ENCODE data around the gene RTP5.
A peak's percentile ranks its signal among the peaks of the same experiment; 100 is the strongest.

Gene RTP5

DNA sequence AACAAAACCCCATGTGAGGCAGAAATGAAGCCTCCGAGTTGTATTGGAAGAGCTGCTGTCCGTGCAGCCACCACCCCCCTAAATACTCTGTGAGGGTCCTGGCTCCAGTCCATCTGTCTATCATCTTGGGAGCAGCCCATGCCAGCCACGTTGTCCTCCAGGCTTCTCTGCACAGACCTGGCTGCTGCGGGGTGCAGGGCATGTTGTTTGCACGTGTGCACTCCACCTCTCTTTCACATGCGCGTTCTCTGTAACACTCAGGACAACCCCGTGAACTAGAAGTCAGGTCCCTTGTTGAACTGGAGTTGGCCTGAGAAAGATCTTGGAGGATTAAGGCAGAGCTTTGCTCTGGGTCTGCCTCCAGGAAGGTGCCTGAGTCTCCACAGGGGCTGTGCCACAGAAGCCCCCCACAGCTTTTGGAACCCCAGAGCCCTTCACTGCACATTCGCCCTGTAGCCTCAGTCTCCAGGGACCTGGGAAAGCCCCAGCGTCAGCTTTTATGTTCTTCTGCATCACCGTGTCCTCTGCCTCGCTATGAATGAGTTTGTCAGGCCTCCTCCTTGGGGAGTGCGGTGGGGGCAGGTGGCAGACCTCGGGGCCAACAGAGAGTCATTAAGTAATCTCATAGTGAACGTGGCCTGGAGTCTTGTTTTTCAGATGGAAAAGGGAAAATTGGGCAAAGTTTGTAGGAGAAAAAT lies 16.6 kb downstream of the RTP5 start:
- FAIRE-seq: no peak

DNA sequence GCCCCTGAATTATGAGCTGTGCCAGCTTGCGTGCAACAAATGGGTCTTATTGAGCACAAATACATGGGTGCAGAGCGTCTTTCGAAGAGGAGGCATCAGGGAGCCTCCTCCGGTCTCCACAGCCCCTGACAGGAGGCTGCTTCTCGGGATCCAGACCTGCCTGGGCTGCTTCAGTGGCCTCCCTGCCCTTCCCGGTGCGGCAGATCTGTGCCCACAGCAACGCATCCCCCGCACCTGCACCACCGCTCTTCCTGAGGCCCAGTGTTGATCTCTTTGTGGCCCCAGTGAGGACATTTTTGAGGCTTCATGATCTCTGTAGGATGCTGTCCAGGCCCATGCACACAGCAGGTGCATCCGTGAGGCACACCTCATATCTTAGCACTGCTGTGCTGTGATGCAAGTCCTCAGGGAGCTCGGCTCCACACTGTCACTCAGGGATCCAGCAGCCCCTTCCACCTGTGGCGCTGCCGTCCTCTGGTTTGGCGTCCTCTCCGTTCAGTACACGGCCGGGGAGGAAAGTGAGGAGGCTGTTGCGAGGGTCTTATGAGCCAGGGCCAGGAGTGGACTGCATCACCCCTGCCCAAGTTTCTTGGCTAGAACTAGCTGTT lies 17.4 kb downstream of the RTP5 start:
- FAIRE-seq (no peak), DNase-seq (ENCODE audit: insufficient read length, low spot score) (no peak)

More for the DNA sequence above, 16.6 kb downstream of the RTP5 start:
- no peak for DNase-seq (ENCODE audit: insufficient read length, low spot score)

DNA sequence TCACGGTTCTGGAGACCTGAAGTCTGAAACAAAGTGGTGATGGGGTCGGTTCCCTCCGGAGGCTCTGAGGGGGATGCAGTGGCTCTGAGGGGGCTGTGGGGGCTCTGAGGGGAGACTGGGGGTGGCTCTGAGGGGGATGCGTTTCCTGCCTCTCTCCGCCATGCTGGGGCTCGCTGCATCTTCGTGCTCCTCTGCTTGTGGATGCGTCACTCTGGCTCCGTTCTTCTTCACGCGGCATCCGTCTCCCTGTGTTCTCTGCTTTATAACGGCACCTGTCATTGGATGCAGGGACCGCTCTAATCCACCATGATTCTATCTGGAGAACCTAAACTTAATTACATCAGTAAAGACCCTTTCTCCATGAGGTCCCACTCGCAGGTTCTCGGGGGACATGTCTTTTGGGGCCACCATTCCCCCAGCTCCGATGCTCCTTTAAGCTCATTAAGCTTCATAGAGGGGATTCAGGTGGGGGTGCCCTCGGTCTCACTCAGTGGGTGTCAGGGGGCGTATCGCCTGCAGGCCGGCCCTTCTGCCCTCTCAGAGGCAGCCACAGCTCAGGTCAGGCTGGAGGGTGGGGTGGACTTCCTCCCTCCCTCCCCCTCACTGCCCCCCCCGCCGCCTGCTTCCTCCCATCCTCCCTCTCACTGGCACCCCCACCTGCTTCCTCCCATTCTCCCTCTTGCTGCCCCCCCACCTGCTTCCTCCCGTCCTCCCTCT lies 18.4 kb downstream of the RTP5 start:
- DNase-seq (ENCODE audit: insufficient read length, low spot score): no peak
- FAIRE-seq: no peak

DNA sequence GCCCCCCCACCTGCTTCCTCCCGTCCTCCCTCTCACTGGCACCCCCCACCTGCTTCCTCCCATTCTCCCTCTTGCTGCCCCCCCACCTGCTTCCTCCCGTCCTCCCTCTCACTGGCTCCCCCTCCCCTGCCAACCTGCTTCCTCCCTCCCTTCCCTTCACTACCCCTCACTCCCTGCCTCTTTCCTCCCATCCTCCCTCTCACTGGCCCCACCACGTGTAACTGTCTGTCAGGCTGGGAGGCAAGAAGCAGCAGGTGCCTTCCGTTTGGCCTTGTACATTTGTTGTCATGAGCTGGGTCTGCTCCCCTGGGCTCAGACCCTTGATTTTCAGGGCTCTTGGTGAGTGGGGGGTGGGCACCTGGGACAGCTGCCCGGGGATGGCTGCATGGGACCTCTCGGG lies 19.1 kb downstream of the RTP5 start:
- DNase-seq (ENCODE audit: insufficient read length, low spot score) (no peak), FAIRE-seq (no peak)

DNA sequence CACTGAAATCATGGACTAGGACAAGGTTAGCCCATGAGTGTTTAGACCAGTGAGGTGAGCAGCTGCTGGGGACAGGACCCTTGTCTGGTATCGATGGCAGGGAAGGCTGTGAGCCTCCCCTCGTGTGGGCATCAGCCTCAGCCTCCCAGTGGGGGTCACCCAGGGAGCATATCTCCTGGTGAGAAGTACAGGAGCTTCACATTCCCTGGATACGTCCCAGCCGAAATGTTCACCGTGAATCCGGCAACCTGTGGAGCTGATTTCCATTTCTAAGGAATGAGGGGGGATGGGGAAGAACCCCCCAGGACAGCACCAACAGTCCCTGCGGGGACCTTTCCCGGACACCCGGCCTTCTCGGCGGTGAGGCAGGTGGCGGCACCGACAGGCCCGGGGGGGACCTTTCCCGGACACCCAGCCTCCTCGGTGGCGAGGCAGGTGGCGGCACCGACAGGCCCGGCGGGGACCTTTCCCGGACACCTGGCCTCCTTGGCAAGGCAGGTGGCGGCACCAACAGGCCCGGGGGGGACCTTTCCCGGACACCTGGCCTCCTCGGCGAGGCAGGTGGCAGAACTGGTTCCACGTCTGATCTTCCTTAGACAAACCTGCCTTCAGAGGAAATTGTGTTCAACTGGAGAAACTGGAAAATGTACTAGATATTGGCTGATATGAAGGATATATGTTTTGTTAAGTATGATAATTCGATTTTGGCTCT lies 21.2 kb downstream of the RTP5 start:
- no peak for DNase-seq (ENCODE audit: insufficient read length, low spot score)
- FAIRE-seq: no peak

DNA sequence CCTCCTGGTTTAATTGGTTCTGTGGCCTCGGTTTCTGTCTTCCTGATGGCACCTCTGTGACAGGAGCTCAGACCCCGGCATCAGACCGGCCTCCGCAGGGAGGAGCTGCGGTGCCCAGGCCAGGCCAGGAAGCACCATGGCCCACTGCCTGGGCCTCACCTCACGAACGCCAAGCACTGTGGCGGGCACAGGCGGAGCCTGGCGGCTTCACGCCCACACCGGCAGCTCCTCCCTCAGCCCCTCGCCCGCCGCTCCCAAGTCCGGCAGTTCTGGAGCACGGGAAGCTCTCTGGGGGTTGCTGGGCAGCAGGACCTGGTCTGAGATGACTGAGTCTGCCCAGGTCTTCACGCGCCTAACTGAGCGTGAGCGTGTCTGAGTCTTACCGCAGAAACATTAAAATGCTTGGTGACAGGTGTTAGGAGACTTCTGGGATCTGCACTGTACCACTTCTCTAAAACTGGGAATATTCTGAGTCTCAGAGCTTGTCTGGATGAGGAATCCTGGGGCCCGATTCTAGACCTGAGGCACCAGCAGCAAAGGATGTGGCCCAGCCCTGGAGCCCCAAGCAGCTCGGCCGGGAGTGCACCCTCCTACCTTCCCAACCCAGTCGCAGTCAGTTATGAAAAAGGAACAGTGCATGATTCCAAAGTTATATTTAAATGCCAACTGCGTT lies 21.9 kb downstream of the RTP5 start:
- FAIRE-seq: no peak
- DNase-seq (ENCODE audit: insufficient read length, low spot score): no peak

DNA sequence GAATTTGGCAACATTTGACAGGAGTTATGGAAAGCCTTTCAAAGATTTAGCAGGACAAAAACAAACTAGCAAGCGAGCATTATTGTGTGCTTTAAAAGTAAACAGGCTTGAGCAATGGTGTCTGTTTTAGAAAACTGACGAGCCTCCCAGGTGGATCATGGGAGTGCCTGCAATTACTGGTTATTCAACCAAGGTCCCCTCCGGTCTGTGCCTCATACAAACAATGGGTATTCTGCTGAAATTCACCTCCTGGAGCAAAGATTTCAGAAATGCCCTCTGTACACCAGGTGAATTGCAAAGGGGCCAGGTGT lies 22.4 kb downstream of the RTP5 start:
- no peak for DNase-seq (ENCODE audit: insufficient read length, low spot score)
- no peak for FAIRE-seq

DNA sequence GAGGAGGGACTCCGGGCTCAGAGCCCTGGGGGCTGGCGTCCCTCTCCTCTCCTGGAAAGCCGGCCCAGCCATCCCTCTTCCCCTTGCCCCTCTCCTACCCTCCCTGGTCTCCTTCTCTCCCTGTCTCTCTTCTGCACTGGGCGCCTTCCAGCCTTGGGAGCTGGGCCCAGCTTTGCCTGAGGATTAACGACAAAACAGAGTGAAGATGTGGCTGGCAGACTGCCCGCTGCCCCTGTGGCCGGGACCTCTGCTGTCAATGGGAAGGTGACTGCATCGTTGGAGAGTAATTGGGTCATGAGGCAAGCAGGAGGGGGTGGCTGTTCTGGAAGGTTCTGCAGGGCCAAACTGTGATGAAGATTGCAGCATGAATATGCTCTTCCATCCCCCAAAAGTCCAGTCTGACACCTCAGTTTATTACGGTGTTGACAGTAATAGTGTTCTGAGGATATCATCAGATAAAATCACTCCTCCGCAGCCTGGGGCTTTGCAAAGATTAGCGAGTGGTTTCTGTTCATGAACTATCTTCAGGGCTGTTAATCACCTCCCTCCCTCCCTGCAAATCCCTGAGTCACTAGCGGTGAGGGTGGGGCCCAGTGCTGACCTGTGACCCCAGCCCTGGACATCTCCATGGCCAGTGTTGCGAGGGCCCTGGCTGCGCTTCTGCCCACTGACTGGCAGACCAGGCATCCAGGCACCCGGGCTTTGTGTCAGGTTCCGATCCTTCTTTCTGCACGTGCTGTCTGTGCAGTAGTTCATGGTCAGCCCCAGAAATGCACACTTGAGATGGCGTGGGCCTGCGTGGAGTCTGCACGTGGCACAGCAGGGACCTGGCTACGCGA lies 23.0 kb downstream of the RTP5 start:
- DNase-seq (ENCODE audit: insufficient read length, low spot score) (no peak), FAIRE-seq (no peak)

DNA sequence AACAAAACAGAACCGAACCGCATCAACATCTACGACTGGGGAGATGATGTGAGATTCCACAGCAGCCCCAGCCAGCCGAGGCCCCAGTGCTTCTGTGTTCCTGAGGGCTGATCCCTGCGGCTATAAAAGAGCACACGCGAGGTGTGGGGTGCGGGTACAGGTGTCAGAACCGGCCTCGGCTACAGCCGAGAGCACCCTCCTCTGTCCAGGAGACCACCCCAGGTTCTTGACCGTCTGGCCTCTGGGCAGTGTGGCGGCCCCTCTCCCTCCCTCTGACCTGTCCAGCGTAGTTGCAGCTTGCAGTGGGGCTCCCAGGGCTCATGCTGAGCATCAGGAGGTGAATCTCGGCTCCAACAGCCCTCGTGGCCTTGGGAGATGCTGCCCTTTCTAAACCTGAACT lies 23.7 kb downstream of the RTP5 start:
- DNase-seq (ENCODE audit: insufficient read length, low spot score) (no peak), FAIRE-seq (no peak)

DNA sequence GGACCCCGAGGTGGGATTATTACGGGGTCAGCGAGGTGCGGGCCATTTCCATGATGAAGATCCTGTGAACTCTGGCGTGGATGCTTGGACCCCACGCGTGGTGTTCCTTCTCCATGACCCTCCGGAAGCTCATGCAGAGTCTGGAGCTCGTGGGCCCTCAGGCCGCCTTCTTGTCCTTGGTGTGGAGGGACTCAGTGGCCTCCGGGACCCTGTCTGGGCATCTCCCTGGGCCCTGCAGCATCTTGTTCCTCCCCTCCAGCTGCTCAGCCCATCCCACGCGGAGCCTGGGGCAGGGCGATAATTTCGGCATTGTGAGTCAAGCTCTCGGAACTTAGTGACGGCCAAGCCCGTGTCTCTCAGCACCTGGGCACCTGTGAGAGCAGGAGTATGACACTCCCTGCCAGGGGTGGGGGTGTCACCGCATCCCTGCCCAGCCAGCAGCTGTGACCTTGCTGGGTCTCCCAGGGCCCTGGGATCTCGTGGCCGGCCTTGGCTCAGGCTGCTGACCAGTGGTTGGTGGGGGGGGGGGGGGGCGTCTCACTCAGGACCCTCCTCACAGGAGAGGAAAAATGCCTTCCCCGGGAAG lies 24.6 kb downstream of the RTP5 start:
- DNase-seq (ENCODE audit: insufficient read length, low spot score) (no peak), FAIRE-seq (no peak)

DNA sequence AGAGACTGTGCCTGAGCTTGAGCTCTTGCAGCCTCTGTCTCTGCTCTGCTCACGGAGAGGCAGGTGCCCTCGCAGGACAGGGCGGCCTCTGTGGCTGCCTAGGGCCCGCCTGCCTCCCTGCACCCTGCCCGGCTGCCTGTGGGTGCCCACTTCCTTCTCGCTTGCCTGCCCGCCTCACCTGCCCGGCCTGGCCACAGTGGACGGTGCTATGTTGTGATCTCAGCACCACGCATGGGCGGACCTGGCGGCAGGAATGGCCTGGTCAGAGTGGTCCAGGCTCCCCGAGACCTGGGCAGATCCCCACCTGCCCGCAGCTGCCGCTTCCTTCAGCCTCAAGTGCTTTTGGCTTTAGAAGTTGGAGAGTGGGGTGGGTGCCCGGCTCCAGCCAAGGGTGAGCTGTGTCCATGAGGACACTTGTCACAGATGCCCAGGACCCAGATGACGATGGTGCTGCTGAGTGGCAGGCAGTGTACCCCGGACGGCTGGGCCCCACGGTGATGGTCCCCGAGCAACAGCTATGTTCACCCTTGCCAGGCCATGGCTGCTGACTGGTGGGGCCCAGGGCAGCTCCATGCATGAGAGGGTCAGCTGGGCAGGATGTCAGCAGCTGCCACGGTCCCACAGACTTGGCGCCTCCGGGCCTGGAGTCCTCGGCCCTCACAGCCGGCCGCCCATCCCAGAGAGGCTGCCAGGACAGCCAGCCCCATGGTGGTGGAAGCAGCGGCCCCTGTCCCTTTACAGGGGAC lies 25.3 kb downstream of the RTP5 start:
- FAIRE-seq (no peak), DNase-seq (ENCODE audit: insufficient read length, low spot score) (no peak)

DNA sequence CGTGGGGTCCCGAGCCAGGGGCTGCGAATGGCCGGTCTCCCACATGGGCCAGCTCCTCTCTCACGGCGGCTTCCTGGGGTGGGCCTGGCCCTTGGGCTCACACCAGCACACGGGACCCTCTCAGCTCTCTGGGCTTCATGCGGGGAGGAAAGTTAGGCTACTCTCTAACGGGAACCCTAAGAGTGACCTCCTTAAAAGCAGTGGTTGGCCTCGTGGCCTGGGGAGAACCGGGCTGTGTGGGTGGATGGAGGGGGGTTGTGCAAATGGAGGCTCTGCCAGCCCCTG lies 25.8 kb downstream of the RTP5 start:
- no peak for FAIRE-seq
- DNase-seq (ENCODE audit: insufficient read length, low spot score): no peak

DNA sequence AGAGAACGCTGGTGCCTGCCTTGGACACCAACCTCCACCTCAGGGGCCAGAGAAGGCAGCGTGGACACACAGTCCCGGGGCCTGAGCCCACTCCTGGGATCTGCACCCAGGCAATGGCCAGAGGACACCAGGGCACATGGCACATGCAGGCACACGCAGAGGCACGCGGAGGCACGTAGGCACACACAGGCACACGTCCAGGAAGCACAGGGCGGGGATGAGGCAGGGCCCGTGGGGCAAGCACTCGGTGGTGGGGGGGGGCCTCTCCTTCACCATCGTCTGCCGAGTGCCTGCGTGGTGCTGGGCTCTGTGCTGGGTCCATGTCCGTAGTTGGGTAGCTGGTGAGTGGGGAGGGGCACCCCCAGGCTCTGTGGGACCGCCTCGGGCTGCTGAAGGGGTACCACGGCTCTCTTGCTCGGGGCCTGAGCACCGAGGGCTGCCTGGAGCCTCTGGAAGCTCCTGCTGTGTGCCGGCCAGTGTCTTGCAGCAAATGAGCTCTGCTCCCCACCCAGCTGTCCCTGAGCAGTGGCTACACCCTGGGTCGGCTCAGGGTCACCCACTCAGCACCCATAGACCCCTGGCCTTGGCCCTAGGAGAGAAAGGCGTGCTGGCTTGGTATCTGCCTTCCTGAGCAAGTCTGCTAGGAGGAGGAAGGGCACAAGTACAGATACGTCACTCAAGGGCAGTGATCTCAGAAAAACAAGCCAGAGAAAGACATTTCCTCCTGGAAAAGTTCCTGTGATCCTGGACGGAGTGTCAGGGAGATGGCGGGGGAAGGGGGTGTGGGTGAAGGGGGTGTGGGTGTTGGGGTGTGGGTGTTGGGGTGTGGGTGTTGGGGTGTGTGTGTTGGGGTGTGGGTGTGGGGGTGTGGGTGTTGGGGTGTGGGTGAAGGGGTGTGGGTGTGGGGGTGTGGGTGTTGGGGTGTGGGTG lies 26.4 kb downstream of the RTP5 start:
- FAIRE-seq (peak; percentile 100), DNase-seq (ENCODE audit: insufficient read length, low spot score) (no peak)

DNA sequence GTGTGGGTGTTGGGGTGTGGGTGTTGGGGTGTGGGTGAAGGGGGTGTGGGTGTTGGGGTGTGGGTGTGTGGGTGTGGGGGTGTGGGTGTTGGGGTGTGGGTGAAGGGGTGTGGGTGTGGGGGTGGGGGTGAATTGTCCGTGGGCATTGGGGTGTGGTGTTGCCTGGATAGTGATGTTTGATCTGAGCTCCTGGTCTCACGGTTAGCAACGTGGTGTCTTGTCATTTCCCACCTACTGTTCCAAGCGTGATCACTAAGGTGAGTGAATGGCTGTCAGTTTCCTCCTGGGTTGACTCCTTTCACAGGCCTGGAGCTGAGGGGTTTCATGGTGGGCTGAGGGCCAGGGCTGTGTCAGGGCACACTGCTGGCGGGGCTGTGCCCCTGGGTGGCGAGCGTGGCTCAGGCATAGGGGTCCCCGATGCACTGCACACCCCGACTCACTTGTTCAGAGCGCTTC lies 27.2 kb downstream of the RTP5 start:
- FAIRE-seq (no peak), DNase-seq (ENCODE audit: insufficient read length, low spot score) (no peak)

DNA sequence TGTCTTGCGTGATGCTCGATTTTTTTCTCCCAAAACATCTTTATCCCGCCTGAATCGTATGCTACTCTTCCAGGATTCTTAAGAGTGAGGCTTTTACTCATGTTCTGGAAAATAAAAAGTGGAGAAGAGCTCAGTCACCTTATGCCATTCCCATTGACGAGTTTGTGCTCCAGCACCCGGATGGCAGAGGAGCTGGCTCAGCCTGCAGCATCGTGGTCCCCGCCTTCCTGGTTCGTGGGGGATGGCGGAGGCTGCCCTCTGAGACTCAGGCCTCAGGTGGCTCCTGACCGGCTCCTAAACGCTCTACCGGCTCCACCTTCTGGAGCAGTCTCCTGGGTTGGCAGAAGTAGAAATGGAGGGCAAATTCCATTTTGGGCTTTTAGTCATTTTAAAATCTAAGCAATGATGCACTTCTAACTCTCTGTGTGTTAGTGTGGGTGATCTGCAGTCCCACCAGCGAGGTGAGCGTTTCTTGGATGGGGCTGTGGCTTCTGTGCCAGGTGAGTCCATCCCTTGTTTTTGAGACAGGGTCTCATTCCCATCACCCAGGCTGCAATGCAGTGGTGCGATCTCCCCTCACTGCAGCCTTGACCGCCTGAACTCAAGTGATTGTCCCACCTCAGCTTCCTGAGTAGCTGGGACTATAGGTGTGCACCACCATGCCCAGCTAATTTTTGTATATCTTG lies 27.8 kb downstream of the RTP5 start:
- DNase-seq (ENCODE audit: insufficient read length, low spot score) (no peak), FAIRE-seq (no peak)

DNA sequence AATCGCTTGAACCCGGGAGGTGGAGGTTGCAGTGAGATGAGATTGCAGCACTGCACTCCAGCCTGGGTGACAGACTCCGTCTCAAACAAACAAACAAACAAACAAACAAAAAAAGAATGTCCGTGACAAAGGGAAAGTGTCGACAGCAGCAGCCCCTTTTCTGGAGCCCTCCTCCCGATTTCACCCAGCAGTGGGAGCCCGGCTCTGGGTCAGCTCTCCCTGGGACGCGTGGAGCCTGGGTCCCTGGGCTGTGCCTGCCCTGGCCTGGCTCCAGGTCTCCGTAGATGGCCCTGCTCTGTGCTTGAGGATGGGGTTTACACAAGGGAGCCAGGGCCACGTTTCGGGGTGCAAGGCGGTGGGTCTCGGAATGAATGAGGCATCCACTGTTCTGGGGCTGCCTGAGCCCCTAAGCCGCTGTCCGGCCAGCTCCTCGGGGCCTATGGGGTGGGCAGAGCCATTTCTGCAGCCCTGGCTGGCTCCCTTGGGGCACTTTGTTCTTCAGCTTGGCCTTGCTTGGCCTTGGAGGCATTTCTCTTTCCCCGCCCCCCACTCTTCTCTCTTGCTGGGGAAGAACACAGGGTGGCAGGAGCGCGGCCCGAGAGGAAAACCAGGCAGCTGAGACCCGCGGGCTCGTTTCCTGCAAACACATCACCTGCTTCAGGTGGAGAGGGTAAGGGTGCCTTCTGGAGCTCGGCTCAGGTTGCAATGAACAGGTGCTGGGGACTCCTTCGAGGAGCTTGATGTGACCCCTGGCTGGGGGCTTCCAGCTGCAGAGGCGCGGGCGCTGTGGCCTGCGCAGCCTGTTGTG lies 29.1 kb downstream of the RTP5 start:
- FAIRE-seq (no peak), DNase-seq (ENCODE audit: insufficient read length, low spot score) (no peak)
